ENCODE results near the gene WDR27.
"Not testable (repeated sequence)": the region's sequence is repeated elsewhere in the genome, so short reads cannot be mapped to it uniquely, and the experiment has no call there.

WDR27 gene

DNA sequence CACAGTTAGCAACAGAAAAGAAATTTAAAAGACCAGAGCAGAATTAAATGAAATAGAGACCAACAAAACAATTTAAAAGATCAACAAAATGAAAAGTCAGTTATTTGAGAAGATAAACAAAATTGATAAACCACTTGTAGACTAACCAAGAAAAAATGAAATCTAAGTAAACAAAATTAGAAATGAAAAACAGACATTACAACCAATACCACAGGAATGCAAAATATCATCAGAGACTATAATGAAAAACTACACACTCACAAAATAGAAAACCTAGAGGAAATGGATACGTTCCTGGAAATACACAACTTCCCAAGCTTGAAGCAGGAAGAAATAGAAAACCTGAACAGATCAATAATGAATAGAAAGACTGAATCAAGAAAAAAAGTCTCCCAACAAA is 97.8 kb downstream of the WDR27 start:
- no peaks in the 10 kb centered on the region for H3K9me2 ChIP-seq (replicated peaks; ENCODE audit: insufficient read depth, low read length)
- peaks cover 10% of the 10 kb centered on the region; the same call in 1 of the 2 replicates for H3K9me3 ChIP-seq (ENCODE audit: insufficient read depth, low read length)
- no peak overlapping the region for H3K4me3 ChIP-seq (ENCODE audit: insufficient read depth, low read length, poor library complexity, severe bottlenecking)
- TF ChIP-seq, protein P1, sequence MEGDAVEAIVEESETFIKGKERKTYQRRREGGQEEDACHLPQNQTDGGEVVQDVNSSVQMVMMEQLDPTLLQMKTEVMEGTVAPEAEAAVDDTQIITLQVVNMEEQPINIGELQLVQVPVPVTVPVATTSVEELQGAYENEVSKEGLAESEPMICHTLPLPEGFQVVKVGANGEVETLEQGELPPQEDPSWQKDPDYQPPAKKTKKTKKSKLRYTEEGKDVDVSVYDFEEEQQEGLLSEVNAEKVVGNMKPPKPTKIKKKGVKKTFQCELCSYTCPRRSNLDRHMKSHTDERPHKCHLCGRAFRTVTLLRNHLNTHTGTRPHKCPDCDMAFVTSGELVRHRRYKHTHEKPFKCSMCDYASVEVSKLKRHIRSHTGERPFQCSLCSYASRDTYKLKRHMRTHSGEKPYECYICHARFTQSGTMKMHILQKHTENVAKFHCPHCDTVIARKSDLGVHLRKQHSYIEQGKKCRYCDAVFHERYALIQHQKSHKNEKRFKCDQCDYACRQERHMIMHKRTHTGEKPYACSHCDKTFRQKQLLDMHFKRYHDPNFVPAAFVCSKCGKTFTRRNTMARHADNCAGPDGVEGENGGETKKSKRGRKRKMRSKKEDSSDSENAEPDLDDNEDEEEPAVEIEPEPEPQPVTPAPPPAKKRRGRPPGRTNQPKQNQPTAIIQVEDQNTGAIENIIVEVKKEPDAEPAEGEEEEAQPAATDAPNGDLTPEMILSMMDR (IDR thresholded peaks at IDR 0.05; ENCODE audit: insufficient read depth, low read length, poor library complexity, severe bottlenecking), result no peak
- TF ChIP-seq EZH2phosphoT487 (conservative IDR thresholded peaks at IDR 0.05; ENCODE audit: low read length), result no peak
- no peak overlapping the region for H3K4me2 ChIP-seq (ENCODE audit: low read depth, low read length, poor library complexity, severe bottlenecking)
- H3K27ac ChIP-seq (ENCODE audit: low read depth, low read length), result no peak overlapping the region
- no peaks in the 10 kb centered on the region for H3F3A ChIP-seq (ENCODE audit: insufficient read depth)
- no peaks in the 10 kb centered on the region for H3K27me3 ChIP-seq (ENCODE audit: low read length)
- H3K9ac ChIP-seq (ENCODE audit: low read length), result no peak overlapping the region
- no peak overlapping the region for H2AFZ ChIP-seq (ENCODE audit: low read depth, low read length, severe bottlenecking)
- peaks cover 13% of the 10 kb centered on the region for H3K36me3 ChIP-seq (ENCODE audit: low read length)
- no peaks in the 10 kb centered on the region for H4K20me1 ChIP-seq (ENCODE audit: low read depth, low read length)
- H3K79me2 ChIP-seq (ENCODE audit: insufficient read depth, low read length), result no peaks in the 10 kb centered on the region

- H3K4me2 ChIP-seq (ENCODE audit: low read depth, low read length, poor library complexity, severe bottlenecking); H3F3A ChIP-seq (ENCODE audit: insufficient read depth); H3K27me3 ChIP-seq (ENCODE audit: low read length); H4K20me1 ChIP-seq (ENCODE audit: low read depth, low read length); H3K27ac ChIP-seq (ENCODE audit: low read depth, low read length); H3K79me2 ChIP-seq (ENCODE audit: insufficient read depth, low read length); H3K4me3 ChIP-seq (ENCODE audit: insufficient read depth, low read length, poor library complexity, severe bottlenecking); H3K9me2 ChIP-seq (replicated peaks; ENCODE audit: insufficient read depth, low read length); H2AFZ ChIP-seq (ENCODE audit: low read depth, low read length, severe bottlenecking); H3K9ac ChIP-seq (ENCODE audit: low read length): not testable (repeated sequence)
- peaks cover 10% of the 10 kb centered on the region; the same call in 1 of the 2 replicates for H3K9me3 ChIP-seq (ENCODE audit: insufficient read depth, low read length)
- peaks cover 26% of the 10 kb centered on the region for H3K36me3 ChIP-seq (ENCODE audit: low read length)
Observed at GRCh38 chr6:169601129-169601528, 100.7 kb downstream of the WDR27 start.

DNA sequence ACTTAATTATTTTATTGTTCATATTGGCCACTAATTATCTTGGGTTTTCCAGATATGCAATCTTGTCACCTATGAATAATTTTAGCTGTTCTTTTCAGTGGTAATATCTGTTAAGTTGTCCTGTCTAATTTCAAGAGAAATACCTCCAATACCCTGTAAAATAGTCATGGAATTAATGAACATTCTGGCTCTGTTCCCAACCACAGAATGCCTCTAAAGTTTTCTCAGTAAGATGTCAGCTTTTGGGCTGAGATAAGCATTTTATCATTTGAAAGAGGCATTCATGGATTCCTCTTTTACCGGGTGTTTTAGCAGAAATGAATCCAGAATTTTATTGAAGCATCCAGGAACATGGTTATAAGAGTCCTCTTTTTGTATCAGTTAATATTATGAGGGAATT is 109.3 kb downstream of the WDR27 start:
- Histone ChIP-seq H3K4me3 (ENCODE audit: insufficient read depth, low read length, poor library complexity, severe bottlenecking) (no peak overlapping the region), H3K36me3 (ENCODE audit: low read length) (peaks cover 8% of the 10 kb centered on the region; the same call in 1 of the 2 replicates), H2AFZ (ENCODE audit: low read depth, low read length, severe bottlenecking) (no peak overlapping the region), H3K79me2 (ENCODE audit: insufficient read depth, low read length) (no peaks in the 10 kb centered on the region), H3K9ac (ENCODE audit: low read length) (no peak overlapping the region), H3F3A (ENCODE audit: insufficient read depth) (0 out of 2 replicates have a peak, but pooled peaks cover 3% of the 10 kb centered on the region), H3K27me3 (ENCODE audit: low read length) (no peaks in the 10 kb centered on the region), H3K4me2 (ENCODE audit: low read depth, low read length, poor library complexity, severe bottlenecking) (no peak overlapping the region), H3K9me3 (ENCODE audit: insufficient read depth, low read length) (no peaks in the 10 kb centered on the region), H4K20me1 (ENCODE audit: low read depth, low read length) (no peaks in the 10 kb centered on the region), H3K27ac (ENCODE audit: low read depth, low read length) (no peak overlapping the region), H3K9me2 (replicated peaks; ENCODE audit: insufficient read depth, low read length) (no peaks in the 10 kb centered on the region)
- no peak for TF ChIP-seq EZH2phosphoT487 (conservative IDR thresholded peaks at IDR 0.05; ENCODE audit: low read length)
- TF ChIP-seq, protein P1 (IDR thresholded peaks at IDR 0.05; ENCODE audit: insufficient read depth, low read length, poor library complexity, severe bottlenecking), result no peak

GRCh38 chr6:169591616-169592015 is 110.2 kb downstream of the WDR27 start:
- TF ChIP-seq, protein P1 (IDR thresholded peaks at IDR 0.05; ENCODE audit: insufficient read depth, low read length, poor library complexity, severe bottlenecking), result no peak
- TF ChIP-seq EZH2phosphoT487 (conservative IDR thresholded peaks at IDR 0.05; ENCODE audit: low read length), result no peak
- Histone ChIP-seq H3K27ac (ENCODE audit: low read depth, low read length) (no peak overlapping the region), H3K4me2 (ENCODE audit: low read depth, low read length, poor library complexity, severe bottlenecking) (no peak overlapping the region), H3K9ac (ENCODE audit: low read length) (no peak overlapping the region), H3K4me3 (ENCODE audit: insufficient read depth, low read length, poor library complexity, severe bottlenecking) (no peak overlapping the region), H3K9me3 (ENCODE audit: insufficient read depth, low read length) (no peaks in the 10 kb centered on the region), H2AFZ (ENCODE audit: low read depth, low read length, severe bottlenecking) (no peak overlapping the region), H3K79me2 (ENCODE audit: insufficient read depth, low read length) (no peaks in the 10 kb centered on the region), H3K36me3 (ENCODE audit: low read length) (peaks cover 4% of the 10 kb centered on the region; the same call in 1 of the 2 replicates), H3K9me2 (replicated peaks; ENCODE audit: insufficient read depth, low read length) (no peaks in the 10 kb centered on the region), H3F3A (ENCODE audit: insufficient read depth) (0 out of 2 replicates have a peak, but pooled peaks cover 3% of the 10 kb centered on the region), H4K20me1 (ENCODE audit: low read depth, low read length) (no peaks in the 10 kb centered on the region), H3K27me3 (ENCODE audit: low read length) (no peaks in the 10 kb centered on the region)
